Liver (tissue), 9 donors: ENCODE measurements around the gene NCAM2. TPM values are rescaled to one million over a fixed set of nuclear protein-coding genes. Genes with fewer than 3 reads are reported as not detected.

ENCODE experiments used
- DNase-seq: peaks from one replicate; pipeline ENCODE4 v3.0.0-alpha.2; 2017; ENCODE audit warnings: low spot score
- H3K27ac ChIP-seq, 2 donors: one replicate each; pipeline ENCODE4 v1.7.0; 2013; ENCODE audit warnings: inconsistent platforms in 2 of 2, low read length in 2 of 2, control low read depth in 1 of 2, low read depth in 1 of 2, mild to moderate bottlenecking in 1 of 2
- H3K27me3 ChIP-seq, 4 donors: one replicate each; pipeline versions ENCODE4 v1.6.1 to v1.7.0; 2013; ENCODE audit warnings: low read length in 3 of 4, inconsistent platforms in 1 of 4, mild to moderate bottlenecking in 1 of 4, moderate library complexity in 1 of 4; ENCODE audit not compliant: control insufficient read depth in 4 of 4, insufficient read depth in 4 of 4
- H3K36me3 ChIP-seq, 4 donors: one replicate each; pipeline versions ENCODE4 v1.6.1 to v1.7.0; 2013; ENCODE audit warnings: low read length in 3 of 4, mild to moderate bottlenecking in 3 of 4, low read depth in 1 of 4, moderate library complexity in 1 of 4; ENCODE audit not compliant: control insufficient read depth in 4 of 4, insufficient read depth in 3 of 4
- H3K4me1 ChIP-seq, 4 donors: one replicate each; pipeline versions ENCODE4 v1.6.1 to v1.7.0; 2013; ENCODE audit warnings: low read length in 3 of 4, mild to moderate bottlenecking in 3 of 4, moderate library complexity in 1 of 4; ENCODE audit not compliant: control insufficient read depth in 4 of 4, insufficient read depth in 4 of 4
- H3K4me3 ChIP-seq, 3 donors: one replicate each; pipeline versions ENCODE4 v1.6.1 to v1.7.0; 2013; ENCODE audit warnings: low read length in 3 of 3, control low read depth in 1 of 3, low read depth in 1 of 3, mild to moderate bottlenecking in 1 of 3
- H3K9ac ChIP-seq, 2 donors: one replicate each; pipeline ENCODE4 v1.7.0; 2013; ENCODE audit warnings: low read length in 2 of 2, mild to moderate bottlenecking in 2 of 2, moderate library complexity in 2 of 2, control low read depth in 1 of 2, low read depth in 1 of 2
- H3K9me3 ChIP-seq, 4 donors: one replicate each; pipeline versions ENCODE4 v1.6.1 to v1.7.0; 2013; ENCODE audit warnings: low read length in 3 of 4; ENCODE audit not compliant: control insufficient read depth in 4 of 4
- CTCF ChIP-seq: fragments of 150-350 bp; IDR thresholded peaks from 2 replicates; pipeline ENCODE4 v1.5.1; 2017; ENCODE audit warnings: improper control_type of control experiment, low read depth, low read length; ENCODE audit not compliant: missing input control
- EGR1 ChIP-seq, 2 donors: IDR thresholded peaks; 2 replicates each; pipeline ENCODE4 v1.6.1; 2016 to 2018; ENCODE audit warnings: antibody characterized with exemption in 2 of 2, low read depth in 2 of 2
- FOXA1 ChIP-seq: IDR thresholded peaks from 2 replicates; pipeline ENCODE4 v1.6.1; 2016; ENCODE audit warnings: antibody characterized with exemption
- FOXA2 ChIP-seq: IDR thresholded peaks from 2 replicates; pipeline ENCODE4 v1.6.1; 2016; ENCODE audit warnings: antibody characterized with exemption
- GABPA ChIP-seq, 2 donors: IDR thresholded peaks in 1 of 2; conservative IDR thresholded peaks in 1 of 2; 2 replicates each; pipeline ENCODE4 v1.6.1; 2016; ENCODE audit warnings: antibody characterized with exemption in 2 of 2, mild to moderate bottlenecking in 1 of 2, moderate library complexity in 1 of 2
- HNF4A ChIP-seq, 2 donors: conservative IDR thresholded peaks; 2 replicates each; pipeline ENCODE4 v1.6.1; 2016; ENCODE audit warnings: antibody characterized with exemption in 2 of 2, mild to moderate bottlenecking in 2 of 2
- HNF4G ChIP-seq: IDR thresholded peaks from 2 replicates; pipeline ENCODE4 v1.6.1; 2016; ENCODE audit warnings: antibody characterized with exemption
- JUND ChIP-seq, 2 donors: IDR thresholded peaks; 2 replicates each; pipeline ENCODE4 v1.6.1; 2016; ENCODE audit warnings: antibody characterized with exemption in 2 of 2
- MAX ChIP-seq: IDR thresholded peaks from 2 replicates; pipeline ENCODE4 v1.6.1; 2016; ENCODE audit warnings: antibody characterized with exemption
- RAD21 ChIP-seq, 2 donors: IDR thresholded peaks; 2 replicates each; pipeline ENCODE4 v1.6.1; 2016; ENCODE audit warnings: antibody characterized with exemption in 2 of 2, mild to moderate bottlenecking in 2 of 2
- REST ChIP-seq: IDR thresholded peaks from 2 replicates; pipeline ENCODE4 v1.6.1; 2016; ENCODE audit warnings: antibody characterized with exemption, mild to moderate bottlenecking
- RXRA ChIP-seq, 2 donors: IDR thresholded peaks; 2 replicates each; pipeline ENCODE4 v1.6.1; 2017 to 2018; ENCODE audit warnings: antibody characterized with exemption in 2 of 2, mild to moderate bottlenecking in 1 of 2
- SP1 ChIP-seq: IDR thresholded peaks from 2 replicates; pipeline ENCODE4 v1.6.1; 2018; ENCODE audit warnings: antibody characterized with exemption, mild to moderate bottlenecking
- TAF1 ChIP-seq: conservative IDR thresholded peaks from 2 replicates; pipeline ENCODE4 v1.6.1; 2016; ENCODE audit warnings: antibody characterized with exemption, mild to moderate bottlenecking
- YY1 ChIP-seq: IDR thresholded peaks from 2 replicates; pipeline ENCODE4 v1.6.1; 2016; ENCODE audit warnings: antibody characterized with exemption, mild to moderate bottlenecking
- ZBTB33 ChIP-seq: IDR thresholded peaks from 2 replicates; pipeline ENCODE4 v1.6.1; 2016; ENCODE audit warnings: antibody characterized with exemption
- WGBS: extraction: QIAGEN DNeasy Blood & Tissue Kit; methylation state at CpG from one replicate; pipeline ENCODE4 v1.1.7; 2013; 5-methylcytosine and 5-hydroxymethylcytosine counted together
- polyA plus RNA-seq, 2 donors: library from polyadenylated mRNA; stranded (reverse) in 1 of 2; unstranded in 1 of 2; fragments of 200-250 nt in 1 of 2; fragments of >200 nt in 1 of 2; fragmentation: Nextera tagmentation in 1 of 2; extraction: Ambion mirVana in 1 of 2; gene quantifications; one replicate each; pipeline versions ENCODE4 v1.2.1 to v1.2.3, GENCODE V29; 2013 to 2015
- total RNA-seq, 2 donors: library from RNA; depleted of rRNA; stranded (reverse); fragments of >200 nt; gene quantifications; one replicate each; pipeline ENCODE4 v1.2.3, GENCODE V29; 2014
- donor health status: healthy.
- donor health status: healthy.
- donor health status: healthy.
- donor health status: healthy.
- donor health status: healthy.

NCAM2 gene
- total and polyA plus RNA-seq, 4 donors = 0.06 to 0.51 (median 0.24) TPM

GRCh38 chr21:21200939-21201615, 202.9 kb downstream of the NCAM2 start:
- Histone ChIP-seq H3K27me3 (no peaks in the 10 kb centered on the region), H3K4me1 (no peaks in the 10 kb centered on the region), H3K36me3 (no peaks in the 10 kb centered on the region), H3K27ac (peak overlapping the region; percentile 31 to 47), H3K4me3 (no peak overlapping the region), H3K9me3 (no peaks in the 10 kb centered on the region), H3K9ac (peak overlapping the region in 1 of 2 donors; percentile 31)
- WGBS = 41% methylated on average over 5 of the region's 5 CpGs
- TF ChIP-seq EGR1 (IDR thresholded peaks at IDR 0.05; ENCODE audit: low read depth in 2 of 2) = no peak
- TF ChIP-seq CTCF = no peak
- TF ChIP-seq YY1 = no peak
- no peak for TF ChIP-seq GABPA (IDR thresholded peaks at IDR 0.05 in 1 of 2, conservative IDR thresholded peaks at IDR 0.05 in 1 of 2)
- TF ChIP-seq HNF4G = no peak
- TF ChIP-seq JUND (IDR thresholded peaks at IDR 0.05) = no peak
- no peak for TF ChIP-seq REST
- DNase-seq = no peak

- Histone ChIP-seq H3K9ac (no peak overlapping the region), H3K4me1 (no peaks in the 10 kb centered on the region), H3K27ac (no peak overlapping the region), H3K27me3 (no peaks in the 10 kb centered on the region), H3K4me3 (no peak overlapping the region), H3K9me3 (no peaks in the 10 kb centered on the region), H3K36me3 (no peaks in the 10 kb centered on the region)
- DNase-seq = no peak
- WGBS = 88% methylated on average over 1 of the region's 1 CpG
- no peak for TF ChIP-seq REST
- TF ChIP-seq TAF1 = no peak
- TF ChIP-seq RAD21 (IDR thresholded peaks at IDR 0.05) = no peak
- no peak for TF ChIP-seq ZBTB33
- no peak for TF ChIP-seq JUND (IDR thresholded peaks at IDR 0.05)
- TF ChIP-seq SP1 = no peak
- no peak for TF ChIP-seq MAX
- TF ChIP-seq CTCF = no peak
- no peak for TF ChIP-seq EGR1 (IDR thresholded peaks at IDR 0.05; ENCODE audit: low read depth in 2 of 2)
- no peak for TF ChIP-seq RXRA (IDR thresholded peaks at IDR 0.05)
- no peak for TF ChIP-seq HNF4A (conservative IDR thresholded peaks at IDR 0.05)
- TF ChIP-seq YY1 = no peak
- no peak for TF ChIP-seq FOXA1
- no peak for TF ChIP-seq HNF4G
- no peak for TF ChIP-seq FOXA2
- TF ChIP-seq GABPA (IDR thresholded peaks at IDR 0.05 in 1 of 2, conservative IDR thresholded peaks at IDR 0.05 in 1 of 2) = no peak
Measured at GRCh38 chr21:21203822-21204339, 205.7 kb downstream of the NCAM2 start.
